SK-N-SH (cell line): ENCODE results near the gene CDCA8. TPM values are rescaled to one million over a fixed set of nuclear protein-coding genes. Genes with fewer than 3 reads are reported as not detected.

Experiments
- CTCF ChIA-PET: fragments of 300-600, 350-600 bp; formaldehyde crosslinking; extraction: SDS; loops from one replicate; lab custom pipeline; 2021; lab: Yijun Ruan, JAX
- POLR2A ChIA-PET: fragments of 350-600 bp; sonication (Branson Sonifier 250); formaldehyde crosslinking; extraction: SDS; loops from one replicate; lab custom pipeline; 2020; ENCODE audit warnings: antibody characterized with exemption, inconsistent platforms; lab: Yijun Ruan, JAX
- DNase-seq: peaks from one replicate; pipeline ENCODE4 v3.0.0; 2012
- H2AFZ ChIP-seq: fragments of 200-600 bp; sonication (generic); 2 replicates; pipeline ENCODE4 v1.8.1; 2016; ENCODE audit warnings: antibody characterized with exemption, mild to moderate bottlenecking, low read depth
- H3F3A ChIP-seq: fragments of 200-600 bp; sonication (generic); replicated peaks from 2 replicates; pipeline ENCODE3; 2016; ENCODE audit warnings: antibody characterized with exemption, mild to moderate bottlenecking; ENCODE audit not compliant: insufficient read depth
- H3K27ac ChIP-seq, 2 experiments: fragments of 200-500 bp in 1 of 2; fragments of 200-600 bp in 1 of 2; sonication (Bioruptor generic) in 1 of 2; sonication (generic), shearing (Covaris generic) in 1 of 2; 2 replicates each; pipeline versions ENCODE4 v1.5.1 to v1.6.1; 2014 to 2016; ENCODE audit warnings: low read depth in 2 of 2, inconsistent platforms in 1 of 2, low read length in 1 of 2, mild to moderate bottlenecking in 1 of 2, mixed read lengths in 1 of 2
- H3K27me3 ChIP-seq: fragments of 200-600 bp; sonication (generic), shearing (Covaris generic); 2 replicates; pipeline ENCODE4 v1.6.1; 2016; ENCODE audit warnings: mixed run types; ENCODE audit not compliant: insufficient read depth
- H3K36me3 ChIP-seq, 2 experiments: fragments of 200-500 bp in 1 of 2; fragments of 200-600 bp in 1 of 2; sonication (Bioruptor generic) in 1 of 2; sonication (generic) in 1 of 2; replicated peaks in 1 of 2; 2 replicates each; pipeline versions ENCODE3 to v1.5.1; 2014 to 2016; ENCODE audit warnings: low read length in 1 of 2, mild to moderate bottlenecking in 1 of 2; ENCODE audit not compliant: insufficient read depth in 2 of 2, control insufficient read depth in 1 of 2
- H3K4me1 ChIP-seq, 2 experiments: fragments of 200-500 bp in 1 of 2; fragments of 200-600 bp in 1 of 2; sonication (Bioruptor generic) in 1 of 2; sonication (generic), shearing (Covaris generic) in 1 of 2; 2 replicates each; pipeline versions ENCODE4 v1.5.1 to v1.6.1; 2014 to 2016; ENCODE audit warnings: low read depth in 1 of 2, low read length in 1 of 2, mixed run types in 1 of 2; ENCODE audit not compliant: insufficient read depth in 2 of 2, control insufficient read depth in 1 of 2
- H3K4me2 ChIP-seq: fragments of 200-600 bp; sonication (generic), shearing (Covaris generic); 2 replicates; pipeline ENCODE4 v1.6.1; 2017; ENCODE audit warnings: mixed run types
- H3K4me3 ChIP-seq, 2 experiments: fragments of 200-500 bp in 1 of 2; fragments of 200-600 bp in 1 of 2; sonication (Bioruptor generic) in 1 of 2; sonication (generic), shearing (Covaris generic) in 1 of 2; 2 replicates each; pipeline versions ENCODE4 v1.5.1 to v1.8.1; 2014 to 2016; ENCODE audit warnings: low read depth in 2 of 2, inconsistent platforms in 1 of 2, low read length in 1 of 2, mild to moderate bottlenecking in 1 of 2, mixed read lengths in 1 of 2, moderate library complexity in 1 of 2
- H3K79me2 ChIP-seq: fragments of 200-600 bp; sonication (generic); 2 replicates; pipeline ENCODE4 v1.8.1; 2017; ENCODE audit warnings: mild to moderate bottlenecking; ENCODE audit not compliant: insufficient read depth
- H3K9ac ChIP-seq: fragments of 200-600 bp; sonication (generic); 2 replicates; pipeline ENCODE4 v1.6.1; 2017; ENCODE audit warnings: mixed run types
- H3K9me2 ChIP-seq: fragments of 200-600 bp; sonication (generic); 2 replicates; pipeline ENCODE4 v1.6.1; 2017; ENCODE audit warnings: mixed run types
- H3K9me3 ChIP-seq: fragments of 200-600 bp; sonication (generic); 2 replicates; pipeline ENCODE4 v1.6.1; 2017; ENCODE audit warnings: mixed run types, mild to moderate bottlenecking, moderate library complexity
- H4K20me1 ChIP-seq: fragments of 200-600 bp; sonication (generic); 2 replicates; pipeline ENCODE4 v1.6.1; 2017; ENCODE audit warnings: mild to moderate bottlenecking, mixed run types; ENCODE audit not compliant: insufficient read depth
- ELF1 ChIP-seq: IDR thresholded peaks from 2 replicates; pipeline ENCODE4 v1.4.0; 2012
- EP300 ChIP-seq, 2 experiments: IDR thresholded peaks; 2 replicates each; pipeline versions ENCODE4 v1.4.0 to v1.6.1; 2012; ENCODE audit warnings: borderline replicate concordance in 1 of 2, low read depth in 1 of 2, low read length in 1 of 2
- EZH2phosphoT487 ChIP-seq: fragments of 200-600 bp; sonication (generic); IDR thresholded peaks from 2 replicates; pipeline ENCODE4 v1.6.1; 2017; ENCODE audit warnings: low read depth, mixed run types, mild to moderate bottlenecking, antibody characterized with exemption, moderate library complexity, borderline replicate concordance
- FOXM1 ChIP-seq: IDR thresholded peaks from 2 replicates; pipeline ENCODE4 v1.4.0; 2012; ENCODE audit warnings: low read depth, mild to moderate bottlenecking
- JUND ChIP-seq: IDR thresholded peaks from 2 replicates; pipeline ENCODE4 v1.4.0; 2012
- MXI1 ChIP-seq: IDR thresholded peaks from 2 replicates; pipeline ENCODE4 v1.6.1; 2012; ENCODE audit warnings: mild to moderate bottlenecking, low read depth, low read length, improper control_type of control experiment
- NFIC ChIP-seq: IDR thresholded peaks from 2 replicates; pipeline ENCODE4 v1.4.0; 2012; ENCODE audit warnings: borderline replicate concordance
- POLR2AphosphoS5 ChIP-seq: IDR thresholded peaks from 2 replicates; pipeline ENCODE4 v1.6.1; 2012; ENCODE audit warnings: low read depth, low read length
- RXRA ChIP-seq: IDR thresholded peaks from 2 replicates; pipeline ENCODE4 v1.4.0; 2012; ENCODE audit warnings: low read depth, mild to moderate bottlenecking, borderline replicate concordance
- TAF1 ChIP-seq: IDR thresholded peaks from 2 replicates; pipeline ENCODE4 v1.6.1; 2012; ENCODE audit warnings: low read depth, mild to moderate bottlenecking, low read length, moderate library complexity, borderline replicate concordance
- WGBS: methylation state at CpG from one replicate; pipeline ENCODE4 v1.1.6; 2017; ENCODE audit warnings: low lambda C conversion rate; 5-methylcytosine and 5-hydroxymethylcytosine counted together
- polyA plus RNA-seq, 3 experiments: library from polyadenylated mRNA; depleted of rRNA; stranded (reverse); fragments of >200 nt; gene quantifications; 2 replicates each; pipeline ENCODE4 v1.2.3, GENCODE V29; 2012
- TF ChIP-seq, protein P1 (sequence below): fragments of 200-600 bp; sonication (generic); IDR thresholded peaks from 2 replicates; pipeline ENCODE4 v1.6.1; 2017; ENCODE audit warnings: antibody characterized with exemption, mild to moderate bottlenecking, moderate library complexity
- TF ChIP-seq, protein P2 (sequence below): IDR thresholded peaks from 2 replicates; pipeline ENCODE4; 2012
- TF ChIP-seq, protein P3 (sequence below): IDR thresholded peaks from 2 replicates; pipeline ENCODE4 v1.4.0; 2012; ENCODE audit warnings: low read depth, borderline replicate concordance
- TF ChIP-seq, protein P4 (sequence below): fragments of 150-350 bp; IDR thresholded peaks from 2 replicates; pipeline ENCODE4 v1.6.1; 2017; ENCODE audit warnings: antibody characterized with exemption, low read length, low read depth, borderline replicate concordance

CDCA8 gene
- polyA plus RNA-seq, 1 of the 3 experiments (the other 2 are of a cell fraction) = 22.9 TPM

DNA sequence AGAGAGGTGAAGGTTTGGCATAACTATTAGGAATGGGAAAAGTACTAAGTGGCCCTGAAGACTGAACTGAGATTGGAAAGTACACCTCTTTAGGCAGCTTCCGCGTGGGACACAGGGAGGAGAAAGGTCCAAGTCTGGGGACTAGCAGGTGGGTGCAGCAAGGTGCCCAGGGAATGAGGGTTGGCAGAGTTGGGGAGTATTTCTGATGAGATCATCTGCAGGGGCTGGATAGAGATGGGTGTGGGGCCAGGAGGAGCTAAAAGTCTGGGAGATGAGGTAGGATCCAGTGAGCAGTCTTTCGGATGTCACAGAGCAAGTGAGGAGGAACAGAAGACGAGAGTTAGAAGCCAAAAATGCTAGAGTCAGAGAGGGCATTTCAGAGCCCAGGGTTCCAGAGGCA lies 36.1 kb downstream of the CDCA8 start:
- H3K79me2 ChIP-seq = no peaks in the 10 kb centered on the region
- no peaks in the 10 kb centered on the region for H3F3A ChIP-seq
- no peak overlapping the region for H3K4me3 ChIP-seq
- TF ChIP-seq MXI1 (no peak), FOXM1 (no peak), TAF1 (no peak), JUND (no peak)
- TF ChIP-seq, all 33 proteins: peak for 0
- no peak overlapping the region for H3K4me2 ChIP-seq
- no peaks in the 10 kb centered on the region for H3K27me3 ChIP-seq
- no peak for DNase-seq
- H4K20me1 ChIP-seq = no peaks in the 10 kb centered on the region
- no peak overlapping the region for H2AFZ ChIP-seq
- 61% methylated on average over 4 of the region's 4 CpGs for WGBS
- no peak overlapping the region for H3K27ac ChIP-seq
- H3K9me3 ChIP-seq = no peaks in the 10 kb centered on the region
- no peaks in the 10 kb centered on the region for H3K9me2 ChIP-seq
- ChIA-PET POLR2A (no interaction called here), CTCF (interaction anchor here (1.6 kb wide), 1 partner anchor 36 kb away, joined by 6 read pairs; the partner anchor contains the start of gene EPHA10)
- no peaks in the 10 kb centered on the region for H3K36me3 ChIP-seq
- H3K4me1 ChIP-seq = peaks cover 0 to 3% of the 10 kb centered on the region in 2 experiments; a peak in 1 of 4 replicates
- no peak overlapping the region for H3K9ac ChIP-seq

DNA sequence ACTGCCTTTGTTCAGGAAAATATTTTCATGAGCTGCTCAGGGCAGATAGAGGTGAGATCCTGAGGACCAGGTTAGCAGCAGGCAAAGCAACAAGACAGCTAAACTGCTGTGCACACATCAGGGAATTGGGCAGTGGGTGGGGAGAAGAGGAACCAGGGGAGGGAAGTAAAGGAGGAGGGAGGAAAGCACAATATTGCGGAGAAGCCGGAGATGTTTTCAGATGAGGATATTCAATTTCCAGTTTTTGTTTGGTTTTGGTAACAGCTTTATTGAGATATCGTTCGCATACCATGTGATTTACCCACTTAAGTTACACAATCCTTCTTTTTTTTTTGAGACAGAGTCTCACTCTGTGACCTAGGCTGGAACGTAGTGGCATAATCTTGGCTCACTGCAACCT lies 38.1 kb downstream of the CDCA8 start:
- Histone ChIP-seq H3K4me2 (no peak overlapping the region), H2AFZ (no peak overlapping the region), H3K4me3 (no peak overlapping the region), H3K27ac (no peak overlapping the region), H3K9ac (no peak overlapping the region), H3K36me3 (no peaks in the 10 kb centered on the region), H3K79me2 (no peaks in the 10 kb centered on the region), H3F3A (no peaks in the 10 kb centered on the region), H4K20me1 (no peaks in the 10 kb centered on the region), H3K27me3 (no peaks in the 10 kb centered on the region), H3K9me2 (no peaks in the 10 kb centered on the region), H3K4me1 (no peaks in the 10 kb centered on the region), H3K9me3 (no peaks in the 10 kb centered on the region)
- WGBS = 78% methylated on average over 5 of the region's 5 CpGs
- no peak for DNase-seq
- ChIA-PET POLR2A (no interaction called here), CTCF (interaction anchor here (0.9 kb wide), 1 partner anchor 36 kb away, joined by 3 read pairs; no protein-coding TSS in a partner anchor)
- TF ChIP-seq, protein P1, sequence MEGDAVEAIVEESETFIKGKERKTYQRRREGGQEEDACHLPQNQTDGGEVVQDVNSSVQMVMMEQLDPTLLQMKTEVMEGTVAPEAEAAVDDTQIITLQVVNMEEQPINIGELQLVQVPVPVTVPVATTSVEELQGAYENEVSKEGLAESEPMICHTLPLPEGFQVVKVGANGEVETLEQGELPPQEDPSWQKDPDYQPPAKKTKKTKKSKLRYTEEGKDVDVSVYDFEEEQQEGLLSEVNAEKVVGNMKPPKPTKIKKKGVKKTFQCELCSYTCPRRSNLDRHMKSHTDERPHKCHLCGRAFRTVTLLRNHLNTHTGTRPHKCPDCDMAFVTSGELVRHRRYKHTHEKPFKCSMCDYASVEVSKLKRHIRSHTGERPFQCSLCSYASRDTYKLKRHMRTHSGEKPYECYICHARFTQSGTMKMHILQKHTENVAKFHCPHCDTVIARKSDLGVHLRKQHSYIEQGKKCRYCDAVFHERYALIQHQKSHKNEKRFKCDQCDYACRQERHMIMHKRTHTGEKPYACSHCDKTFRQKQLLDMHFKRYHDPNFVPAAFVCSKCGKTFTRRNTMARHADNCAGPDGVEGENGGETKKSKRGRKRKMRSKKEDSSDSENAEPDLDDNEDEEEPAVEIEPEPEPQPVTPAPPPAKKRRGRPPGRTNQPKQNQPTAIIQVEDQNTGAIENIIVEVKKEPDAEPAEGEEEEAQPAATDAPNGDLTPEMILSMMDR = no peak
- no peak for TF ChIP-seq JUND

DNA sequence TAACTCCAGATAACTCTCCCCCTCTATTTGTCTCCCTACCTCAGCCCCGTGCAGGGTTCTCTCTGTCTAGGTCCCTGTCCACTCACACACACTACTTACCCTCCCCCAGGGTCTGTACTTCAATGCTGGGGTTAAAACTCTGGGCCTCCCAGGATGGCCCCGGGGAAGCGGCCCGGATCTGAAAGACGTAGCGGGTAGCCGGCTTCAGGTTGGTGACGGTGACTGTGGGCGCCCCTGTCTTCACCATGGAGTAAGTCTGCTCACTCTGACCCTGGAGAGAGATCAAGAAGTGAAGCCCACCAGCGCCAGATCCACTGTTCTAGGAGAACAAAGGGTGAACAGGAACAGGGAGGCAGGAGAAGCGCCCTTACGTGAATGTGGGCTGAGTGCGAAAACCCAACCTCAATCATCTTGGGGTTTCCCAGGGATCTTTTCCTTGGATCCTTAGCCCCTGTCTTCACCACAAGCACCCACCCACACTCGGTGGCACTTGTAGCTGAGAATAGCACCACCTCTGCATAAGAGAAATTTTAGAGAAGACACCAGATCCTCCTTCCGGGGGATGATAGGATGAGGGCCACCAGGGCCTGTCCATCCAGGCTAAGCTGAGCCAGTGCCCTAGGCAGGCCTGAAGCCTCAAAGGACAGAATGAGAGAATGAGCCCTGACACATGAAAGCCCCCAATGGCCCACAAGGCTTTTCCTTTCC lies 39.1 kb downstream of the CDCA8 start:
- DNase-seq = no peak
- Histone ChIP-seq H3K79me2 (no peaks in the 10 kb centered on the region), H3K4me2 (no peak overlapping the region), H3K36me3 (no peaks in the 10 kb centered on the region), H3K9me2 (no peaks in the 10 kb centered on the region), H2AFZ (no peak overlapping the region), H3K4me3 (no peak overlapping the region), H3F3A (no peaks in the 10 kb centered on the region), H3K9me3 (no peaks in the 10 kb centered on the region), H3K4me1 (no peaks in the 10 kb centered on the region), H3K9ac (no peak overlapping the region), H3K27me3 (no peaks in the 10 kb centered on the region), H3K27ac (no peak overlapping the region), H4K20me1 (no peaks in the 10 kb centered on the region)
- ChIA-PET CTCF (no interaction called here), POLR2A (no interaction called here)
- WGBS = 63% methylated on average over 15 of the region's 15 CpGs
- no peak for TF ChIP-seq MXI1
- TF ChIP-seq EP300 (IDR thresholded peaks at IDR 0.05; ENCODE audit: borderline replicate concordance in 1 of 2, low read depth in 1 of 2, low read length in 1 of 2) = no peak
- TF ChIP-seq POLR2AphosphoS5 = no peak
- no peak for TF ChIP-seq ELF1
- TF ChIP-seq, protein P2, sequence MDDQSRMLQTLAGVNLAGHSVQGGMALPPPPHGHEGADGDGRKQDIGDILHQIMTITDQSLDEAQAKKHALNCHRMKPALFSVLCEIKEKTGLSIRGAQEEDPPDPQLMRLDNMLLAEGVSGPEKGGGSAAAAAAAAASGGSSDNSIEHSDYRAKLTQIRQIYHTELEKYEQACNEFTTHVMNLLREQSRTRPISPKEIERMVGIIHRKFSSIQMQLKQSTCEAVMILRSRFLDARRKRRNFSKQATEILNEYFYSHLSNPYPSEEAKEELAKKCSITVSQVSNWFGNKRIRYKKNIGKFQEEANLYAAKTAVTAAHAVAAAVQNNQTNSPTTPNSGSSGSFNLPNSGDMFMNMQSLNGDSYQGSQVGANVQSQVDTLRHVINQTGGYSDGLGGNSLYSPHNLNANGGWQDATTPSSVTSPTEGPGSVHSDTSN = no peak
- no peak for TF ChIP-seq EZH2phosphoT487
- TF ChIP-seq RXRA = no peak
- TF ChIP-seq, protein P3, sequence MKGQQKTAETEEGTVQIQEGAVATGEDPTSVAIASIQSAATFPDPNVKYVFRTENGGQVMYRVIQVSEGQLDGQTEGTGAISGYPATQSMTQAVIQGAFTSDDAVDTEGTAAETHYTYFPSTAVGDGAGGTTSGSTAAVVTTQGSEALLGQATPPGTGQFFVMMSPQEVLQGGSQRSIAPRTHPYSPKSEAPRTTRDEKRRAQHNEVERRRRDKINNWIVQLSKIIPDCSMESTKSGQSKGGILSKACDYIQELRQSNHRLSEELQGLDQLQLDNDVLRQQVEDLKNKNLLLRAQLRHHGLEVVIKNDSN = no peak
- TF ChIP-seq, protein P4, sequence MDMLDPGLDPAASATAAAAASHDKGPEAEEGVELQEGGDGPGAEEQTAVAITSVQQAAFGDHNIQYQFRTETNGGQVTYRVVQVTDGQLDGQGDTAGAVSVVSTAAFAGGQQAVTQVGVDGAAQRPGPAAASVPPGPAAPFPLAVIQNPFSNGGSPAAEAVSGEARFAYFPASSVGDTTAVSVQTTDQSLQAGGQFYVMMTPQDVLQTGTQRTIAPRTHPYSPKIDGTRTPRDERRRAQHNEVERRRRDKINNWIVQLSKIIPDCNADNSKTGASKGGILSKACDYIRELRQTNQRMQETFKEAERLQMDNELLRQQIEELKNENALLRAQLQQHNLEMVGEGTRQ = no peak
- no peak for TF ChIP-seq NFIC
